Adipose tissue (tissue), 3 donors: ENCODE measurements around the gene SARDH. TPM values are rescaled to one million over a fixed set of nuclear protein-coding genes. Genes with fewer than 3 reads are reported as not detected.

ENCODE experiments used
- H3K27ac ChIP-seq: one replicate; pipeline ENCODE4 v1.5.1; 2013; ENCODE audit warnings: low read depth, low read length
- WGBS, 3 donors: extraction: QIAGEN DNeasy Blood & Tissue Kit; methylation state at CpG; one replicate each; pipeline ENCODE4 v1.1.7; 2013; 5-methylcytosine and 5-hydroxymethylcytosine counted together
- polyA plus RNA-seq, 3 donors: library from polyadenylated mRNA; stranded (reverse); fragments of 200-250 nt; gene quantifications; one replicate each; pipeline ENCODE4 v1.2.3, GENCODE V29; 2013
- donor health status: healthy with polysubstance abuse.
- donor health status: Bipolar disorder and iron deficiency.
- donor health status: healthy.

The SARDH gene
- polyA plus RNA-seq, 3 donors, result 1.2 to 6.5 (median 1.7) TPM

DNA sequence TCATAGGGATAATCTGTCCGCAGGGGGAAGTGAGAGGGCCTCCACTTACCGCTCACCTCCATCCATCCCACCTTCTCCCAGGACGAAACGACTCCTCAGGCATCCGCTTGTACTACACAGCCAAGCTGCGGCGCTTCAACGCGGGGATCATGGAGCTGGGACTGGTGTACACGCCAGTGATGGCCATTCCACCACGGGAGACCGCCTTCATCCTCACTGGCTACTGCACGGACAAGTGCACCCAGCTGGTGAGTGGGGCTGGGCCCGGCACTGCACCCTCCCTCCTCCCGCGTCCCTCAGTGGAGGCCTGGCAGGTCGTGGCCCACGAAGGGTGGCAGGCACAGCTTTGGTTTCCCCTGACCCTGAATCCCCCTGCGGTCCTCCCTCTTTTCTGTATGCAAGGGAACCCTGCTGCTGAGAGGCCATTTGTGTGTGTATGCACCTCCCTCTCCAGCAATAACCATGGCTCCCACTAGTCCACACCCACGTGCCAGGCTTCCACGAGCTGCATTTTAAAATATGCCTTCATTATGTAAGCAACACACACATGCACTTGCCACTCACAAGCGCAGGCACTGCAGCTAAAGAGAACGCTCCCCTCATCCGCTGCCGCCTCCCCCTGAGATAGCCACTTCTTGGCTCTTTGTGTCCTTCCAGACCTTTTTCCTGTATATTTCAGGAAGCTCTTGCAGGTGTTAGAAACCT, 90.2 kb downstream of the SARDH start:
- 78 to 84% (median 83%) methylated on average over 25 of the region's 25 CpGs for WGBS, 3 donors
- H3K27ac ChIP-seq, result no peak overlapping the region

DNA sequence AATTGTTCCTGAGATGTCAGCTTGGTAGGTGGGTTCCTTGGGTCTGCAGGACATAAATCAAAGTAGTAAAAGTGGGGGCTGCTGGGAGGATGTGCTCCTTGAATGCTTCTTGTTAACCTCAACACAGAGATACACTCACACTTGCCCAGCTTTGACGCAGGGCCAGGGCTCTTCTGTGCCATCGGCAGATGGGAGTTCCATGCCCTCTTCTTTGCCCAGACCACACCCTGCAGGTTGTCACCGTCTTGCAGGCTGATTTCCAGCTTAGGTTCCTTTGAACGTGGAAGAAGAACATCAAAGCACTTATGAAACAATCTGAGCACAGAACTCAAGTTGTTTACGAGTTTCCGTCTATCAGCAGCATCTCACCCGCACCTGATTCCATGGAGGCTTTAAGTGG, 91.0 kb downstream of the SARDH start:
- no peak overlapping the region for H3K27ac ChIP-seq
- whole genome bisulfite sequencing, 3 donors, result 53 to 70% (median 65%) methylated on average over 7 of the region's 7 CpGs

DNA sequence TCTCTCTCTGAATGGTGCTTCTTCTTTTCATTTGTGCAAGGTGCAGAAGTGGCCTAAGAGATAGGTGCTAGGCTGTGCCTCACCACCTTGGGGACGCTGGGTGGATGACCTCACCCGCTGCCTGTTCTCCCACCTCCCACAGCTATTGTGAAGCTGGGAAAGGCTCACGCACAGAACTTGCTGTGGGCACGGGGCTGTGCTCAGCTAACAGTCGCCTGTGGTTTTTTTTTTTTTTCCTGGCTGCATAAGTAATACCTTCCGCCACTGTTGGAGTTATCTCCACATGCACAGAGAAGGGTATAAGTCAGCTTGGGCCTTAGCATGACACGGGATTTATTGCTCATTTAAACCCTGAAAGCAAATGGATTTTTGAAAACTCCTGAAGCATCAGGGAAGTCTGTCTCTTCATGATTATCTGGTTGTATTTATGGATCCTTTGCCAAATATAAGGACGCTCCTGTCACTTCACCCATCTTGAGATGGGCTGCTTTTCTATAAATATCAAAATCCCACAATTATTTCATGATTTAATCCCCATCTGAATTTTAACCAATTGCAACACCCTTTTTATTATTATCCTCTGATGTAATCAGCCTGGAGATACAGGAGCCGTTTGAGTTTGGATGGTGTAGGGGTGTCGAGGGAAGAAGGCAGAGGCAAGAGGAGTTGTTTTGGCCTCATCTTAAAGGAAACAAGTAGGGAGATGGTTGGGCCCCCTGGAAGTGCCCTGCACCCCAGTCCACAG, 93.0 kb downstream of the SARDH start:
- H3K27ac ChIP-seq, result no peak overlapping the region
- 40 to 55% (median 48%) methylated on average over 10 of the region's 10 CpGs for WGBS, 3 donors

DNA sequence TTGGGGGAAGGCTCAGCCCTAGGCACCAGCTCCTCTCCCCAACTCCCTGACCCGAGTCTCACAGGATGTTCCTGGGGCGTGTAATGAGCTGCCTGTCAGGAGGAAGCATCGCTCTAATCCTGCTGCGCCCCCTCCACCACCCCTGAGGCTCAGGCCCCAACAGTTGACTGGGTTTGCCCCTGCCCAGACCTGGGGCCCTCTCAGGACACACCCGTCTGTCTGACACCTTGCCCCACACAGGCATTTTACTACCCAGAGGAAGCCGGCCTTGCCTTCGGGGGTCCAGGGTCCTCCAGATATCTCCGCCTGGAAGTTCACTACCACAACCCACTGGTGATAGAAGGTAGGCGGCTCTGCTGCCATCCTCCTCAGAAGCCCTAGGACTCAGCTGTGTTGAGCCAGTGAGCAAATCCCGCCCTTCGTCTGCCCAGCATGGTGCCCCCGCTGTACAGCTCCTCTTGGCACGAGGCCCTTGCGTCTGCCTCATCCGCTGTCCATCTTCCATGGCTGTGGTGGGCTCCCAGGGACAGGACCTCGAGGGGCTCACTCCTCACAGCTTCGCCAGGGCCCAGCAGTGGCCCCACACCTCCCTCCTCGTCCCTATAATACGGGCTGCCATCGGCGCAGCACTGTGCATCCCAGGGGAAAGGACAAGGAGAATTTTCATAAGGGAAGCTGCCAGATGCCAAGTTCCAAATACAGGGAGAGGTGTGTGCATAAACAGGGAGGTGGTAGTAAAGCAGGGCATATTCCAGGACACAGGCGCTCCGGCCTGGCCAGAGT, 94.0 kb downstream of the SARDH start:
- 82 to 85% (median 84%) methylated on average over 23 of the region's 23 CpGs for WGBS, 3 donors
- no peak overlapping the region for H3K27ac ChIP-seq

DNA sequence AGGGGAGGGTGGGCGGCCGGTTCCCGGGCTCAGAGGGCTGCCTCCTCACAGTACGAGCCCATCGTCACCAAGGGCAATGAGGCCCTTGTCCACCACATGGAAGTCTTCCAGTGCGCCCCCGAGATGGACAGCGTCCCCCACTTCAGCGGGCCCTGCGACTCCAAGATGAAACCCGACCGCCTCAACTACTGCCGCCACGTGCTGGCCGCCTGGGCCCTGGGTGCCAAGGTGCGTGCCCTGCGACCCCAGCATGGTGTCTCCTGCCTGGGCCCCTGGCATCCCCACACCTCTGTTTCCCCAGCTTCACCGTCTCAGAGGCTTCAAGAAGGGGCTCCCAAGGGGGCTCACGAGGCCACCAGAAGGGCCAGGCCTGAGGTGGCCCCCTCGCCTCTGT, 94.8 kb downstream of the SARDH start:
- H3K27ac ChIP-seq, result no peak overlapping the region
- WGBS, 3 donors, result 80 to 93% (median 87%) methylated on average over 14 to 20 of the region's 20 CpGs

DNA sequence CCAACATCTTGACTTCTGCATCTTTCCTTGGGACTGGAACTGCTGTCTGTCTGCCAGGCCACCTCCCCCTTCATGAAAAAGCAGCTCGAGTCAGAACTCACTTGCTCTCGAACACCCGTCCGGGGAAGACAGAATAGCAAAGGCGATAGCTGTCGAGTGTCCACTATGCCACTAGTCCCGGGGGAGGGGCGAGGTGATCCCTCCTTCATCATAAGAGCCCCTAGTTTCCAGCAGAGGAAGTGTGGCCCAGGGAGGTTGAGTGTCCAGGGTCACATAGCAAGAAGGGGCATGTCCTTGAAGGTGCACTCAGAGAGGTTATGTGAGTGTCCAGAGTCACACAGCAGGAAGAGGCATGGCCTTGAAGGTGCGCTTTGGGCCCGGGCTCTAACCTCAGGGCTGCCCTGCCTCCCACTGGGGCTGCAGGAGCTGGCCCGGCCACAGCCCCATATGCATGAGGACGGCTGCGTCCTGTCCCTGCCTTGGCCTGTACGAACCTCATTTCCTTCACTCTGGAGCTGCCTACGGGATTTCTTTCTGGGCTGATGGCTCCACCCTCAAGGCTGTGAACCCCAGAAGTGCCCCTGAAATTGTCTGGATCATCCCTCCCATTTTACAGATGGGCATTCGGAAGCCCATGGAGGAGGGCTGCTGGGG, 95.3 kb downstream of the SARDH start:
- WGBS, 3 donors, result 54 to 72% (median 54%) methylated on average over 16 of the region's 16 CpGs
- H3K27ac ChIP-seq, result no peak overlapping the region

DNA sequence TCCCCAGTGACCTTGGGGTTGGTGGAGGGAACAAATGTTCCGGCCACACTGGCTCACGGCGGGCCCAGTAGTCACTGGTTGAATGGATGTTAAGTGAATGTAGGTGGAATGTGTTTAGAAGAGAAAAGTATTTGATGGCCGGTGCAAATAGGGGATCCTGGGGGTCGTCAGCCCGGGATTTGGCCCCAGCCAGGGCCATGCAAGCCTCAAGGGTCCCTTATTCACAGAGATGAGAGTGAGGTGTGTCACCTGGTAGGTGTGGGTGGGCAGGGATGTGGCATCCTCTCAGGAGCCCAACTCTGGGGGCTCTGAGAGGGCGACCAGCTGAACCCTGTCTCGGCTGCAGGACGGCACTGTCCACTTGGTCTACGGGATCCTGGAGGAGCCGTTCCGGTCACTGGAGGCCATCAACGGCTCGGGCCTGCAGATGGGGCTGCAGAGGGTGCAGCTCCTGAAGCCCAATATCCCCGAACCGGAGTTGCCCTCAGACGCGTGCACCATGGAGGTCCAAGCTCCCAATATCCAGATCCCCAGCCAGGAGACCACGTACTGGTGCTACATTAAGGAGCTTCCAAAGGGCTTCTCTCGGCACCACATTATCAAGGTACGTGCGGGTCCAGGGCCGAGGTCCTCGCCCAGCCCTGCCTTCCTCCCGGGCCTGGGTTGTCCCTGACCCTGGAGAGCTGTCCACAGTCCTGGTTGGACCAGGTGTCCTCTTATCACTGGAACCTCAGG, 96.1 kb downstream of the SARDH start:
- H3K27ac ChIP-seq, result no peak overlapping the region
- WGBS, 3 donors, result 82 to 94% (median 93%) methylated on average over 21 to 25 of the region's 25 CpGs

DNA sequence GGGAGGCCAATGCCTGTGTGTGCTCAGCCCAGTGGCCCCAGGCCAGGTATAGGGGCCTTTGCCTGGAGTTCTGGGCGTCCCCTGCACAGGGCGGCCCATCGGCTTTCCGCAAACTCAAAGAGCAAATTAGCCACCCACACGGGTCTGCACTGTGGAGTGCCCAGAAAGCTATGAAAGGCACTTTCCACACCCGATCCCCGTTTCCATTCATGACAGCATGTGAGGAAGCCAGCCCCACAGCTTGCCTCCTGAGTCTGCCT, 96.8 kb downstream of the SARDH start:
- WGBS, 3 donors, result 82 to 92% (median 86%) methylated on average over 7 of the region's 7 CpGs
- no peak overlapping the region for H3K27ac ChIP-seq

DNA sequence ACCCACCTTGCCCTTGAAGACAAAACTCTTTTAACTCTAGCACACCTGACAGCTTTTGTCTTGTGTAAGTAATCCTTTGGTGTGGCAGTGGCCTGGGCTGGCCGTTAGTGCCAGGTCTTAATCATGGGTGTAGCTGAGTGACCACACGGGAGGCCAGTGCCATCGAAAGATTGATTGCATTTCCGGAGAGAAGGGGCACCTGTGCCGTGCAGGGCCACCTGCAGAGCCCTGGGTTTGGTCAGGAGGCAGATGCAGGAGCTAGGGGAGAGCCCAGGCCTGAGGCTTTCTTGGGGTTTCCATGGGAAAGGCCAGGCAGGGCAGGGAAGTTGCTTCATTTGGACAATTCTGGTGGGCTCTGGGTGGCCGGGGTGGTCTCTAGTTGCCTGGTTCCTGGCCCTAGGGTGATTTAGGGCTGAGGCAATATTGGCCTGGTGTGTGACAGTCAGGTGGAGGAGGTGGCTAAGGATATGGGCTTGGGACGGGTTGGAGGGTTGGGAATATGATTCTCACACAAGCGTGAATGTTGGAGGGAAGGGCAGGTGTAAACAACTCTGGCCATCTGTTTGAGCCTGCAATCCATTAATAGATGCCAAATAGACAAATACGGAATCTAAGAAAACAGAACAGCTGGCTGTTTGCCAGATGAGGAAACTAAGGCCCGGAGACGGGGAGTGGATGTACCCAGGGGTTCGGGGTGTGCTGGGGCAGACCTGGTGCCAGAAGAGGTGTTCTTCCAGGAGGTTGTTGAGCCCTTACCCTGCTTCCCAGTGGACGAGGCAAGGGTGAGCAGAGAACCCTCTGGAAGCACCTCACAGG, 97.4 kb downstream of the SARDH start:
- 78 to 88% (median 86%) methylated on average over 13 of the region's 13 CpGs for WGBS, 3 donors
- no peak overlapping the region for H3K27ac ChIP-seq

DNA sequence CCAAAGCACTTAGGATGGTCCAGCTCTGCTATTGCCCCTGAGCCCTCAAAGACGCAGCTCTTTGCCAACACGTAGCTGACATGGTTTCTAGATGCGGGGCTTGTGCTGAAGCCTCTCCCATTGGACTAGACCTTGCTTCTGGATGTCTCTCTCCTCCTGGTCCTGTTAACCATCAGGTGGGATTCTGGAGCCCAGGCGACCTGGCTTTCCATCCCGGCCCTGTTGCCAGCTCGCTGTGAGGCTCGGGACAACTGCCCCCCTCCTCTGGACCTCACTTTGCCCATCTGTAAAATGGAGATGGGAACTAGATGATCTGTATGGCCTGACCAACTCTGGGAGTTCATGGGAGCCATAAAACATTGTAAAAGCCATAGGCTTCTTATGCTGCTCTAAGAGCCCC, 98.0 kb downstream of the SARDH start:
- H3K27ac ChIP-seq, result no peak overlapping the region
- 88 to 99% (median 92%) methylated on average over 7 of the region's 7 CpGs for WGBS, 3 donors

DNA sequence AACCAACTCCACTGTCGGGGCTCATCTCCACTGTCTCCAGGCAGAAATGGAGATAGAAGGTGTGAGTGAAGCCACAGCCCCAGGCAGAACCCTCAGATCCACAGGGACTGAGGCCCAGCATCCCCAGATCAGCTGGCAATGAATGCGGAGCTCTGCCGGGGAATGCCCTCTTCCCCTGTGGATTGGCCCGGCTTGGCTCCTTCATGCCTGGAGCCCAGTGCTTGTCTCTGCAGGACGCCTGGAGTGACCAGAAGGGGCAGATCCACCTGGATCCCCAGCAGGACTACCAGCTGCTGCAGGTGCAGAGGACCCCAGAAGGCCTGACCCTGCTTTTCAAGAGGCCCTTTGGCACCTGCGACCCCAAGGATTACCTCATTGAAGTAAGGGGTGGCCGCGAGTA, 98.5 kb downstream of the SARDH start:
- H3K27ac ChIP-seq, result no peak overlapping the region
- 86 to 91% (median 90%) methylated on average over 8 of the region's 8 CpGs for WGBS, 3 donors

DNA sequence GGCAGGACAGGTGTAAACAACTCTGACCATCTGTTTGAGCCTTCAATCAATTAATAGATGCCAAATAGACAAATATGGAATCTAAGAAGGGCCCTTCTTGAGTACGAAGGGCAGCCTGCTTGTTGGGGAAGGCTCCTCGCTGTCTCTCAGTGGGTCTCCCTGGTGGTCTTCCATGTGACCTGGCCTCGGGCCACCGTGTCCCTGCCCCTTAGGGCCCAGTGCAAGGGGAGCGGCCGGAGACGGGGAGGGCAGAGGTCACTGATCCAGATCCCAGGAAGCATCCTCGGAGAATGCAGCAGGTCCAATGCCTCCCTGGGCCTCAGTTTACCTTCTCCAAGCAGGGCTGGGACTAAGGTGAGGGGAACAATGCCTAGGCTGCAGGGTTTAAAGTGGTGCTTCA, 99.4 kb downstream of the SARDH start:
- 60 to 72% (median 72%) methylated on average over 8 of the region's 8 CpGs for WGBS, 3 donors
- H3K27ac ChIP-seq, result no peak overlapping the region

DNA sequence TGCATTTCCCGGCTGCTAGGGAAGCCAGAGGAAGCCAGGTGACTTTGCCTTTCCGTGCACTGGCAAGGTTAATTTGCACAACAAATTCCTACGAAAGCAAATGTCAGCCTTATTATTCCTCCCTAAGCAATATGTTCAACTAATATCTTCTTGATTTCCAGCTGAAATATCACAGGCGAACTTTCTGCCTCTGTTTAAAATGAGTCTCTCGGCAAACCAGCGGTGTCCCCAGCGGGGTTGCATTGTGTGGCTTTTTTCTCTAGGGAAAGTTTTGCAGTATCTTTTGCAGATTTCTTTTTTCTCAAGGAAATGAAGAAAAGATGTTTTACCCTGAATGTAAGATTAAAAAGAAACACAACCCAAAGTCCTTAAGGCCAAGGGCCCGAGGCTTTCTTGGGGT, 100.1 kb downstream of the SARDH start:
- 46 to 73% (median 61%) methylated on average over 8 of the region's 8 CpGs for WGBS, 3 donors
- no peak overlapping the region for H3K27ac ChIP-seq

DNA sequence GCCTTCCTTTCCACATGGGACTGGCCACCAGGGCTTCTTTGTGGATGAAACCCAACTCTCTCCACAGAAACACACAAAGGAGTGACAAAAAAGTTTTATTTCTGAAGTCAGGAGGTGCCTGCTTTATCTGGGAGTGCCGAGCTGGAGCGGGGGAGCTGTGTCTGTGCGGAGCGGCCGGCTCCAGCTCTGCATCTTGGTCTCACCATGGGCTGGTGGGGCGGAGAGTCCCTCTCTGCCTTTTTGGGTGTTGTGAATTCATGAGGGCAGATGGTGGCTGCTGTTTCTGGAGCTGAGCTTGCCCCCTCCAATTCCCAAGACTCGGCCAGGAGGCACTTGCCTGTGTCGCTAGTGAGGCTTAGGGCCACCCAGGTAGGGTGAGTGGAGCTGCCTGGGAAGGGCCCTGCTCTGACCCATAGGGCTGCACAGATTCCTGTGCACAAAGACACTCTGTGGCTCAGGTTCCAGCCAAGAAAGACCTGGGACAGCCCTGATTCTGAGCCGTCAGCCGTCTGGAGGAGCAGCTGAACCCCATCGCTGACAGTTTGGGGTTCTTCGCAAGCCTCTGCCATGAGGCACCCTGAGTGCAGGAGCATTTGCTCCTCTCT, 100.6 kb downstream of the SARDH start:
- WGBS, 3 donors, result 66 to 70% (median 68%) methylated on average over 12 of the region's 12 CpGs

DNA sequence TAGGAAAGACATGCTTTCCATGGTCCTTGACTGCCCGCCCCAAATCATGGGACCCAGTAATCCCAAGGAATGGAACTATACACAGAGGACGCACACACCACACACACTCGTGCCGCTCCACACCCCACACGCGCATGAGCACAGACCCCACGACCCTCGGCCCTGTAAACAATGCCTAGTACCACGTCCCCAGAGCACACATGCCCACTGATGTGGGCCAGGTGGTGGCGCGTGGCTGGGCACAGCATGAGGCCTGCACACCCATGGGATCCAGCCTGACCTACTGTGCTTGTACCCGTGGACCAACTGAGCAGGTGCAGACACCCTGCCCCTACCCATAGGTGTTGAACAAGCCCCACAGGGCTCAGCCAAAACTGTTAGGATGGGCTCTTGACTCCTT, 101.2 kb downstream of the SARDH start:
- 83 to 88% (median 87%) methylated on average over 12 of the region's 12 CpGs for WGBS, 3 donors
- no peak overlapping the region for H3K27ac ChIP-seq

More for the DNA sequence above, 100.6 kb downstream of the SARDH start:
- no peak overlapping the region for H3K27ac ChIP-seq

DNA sequence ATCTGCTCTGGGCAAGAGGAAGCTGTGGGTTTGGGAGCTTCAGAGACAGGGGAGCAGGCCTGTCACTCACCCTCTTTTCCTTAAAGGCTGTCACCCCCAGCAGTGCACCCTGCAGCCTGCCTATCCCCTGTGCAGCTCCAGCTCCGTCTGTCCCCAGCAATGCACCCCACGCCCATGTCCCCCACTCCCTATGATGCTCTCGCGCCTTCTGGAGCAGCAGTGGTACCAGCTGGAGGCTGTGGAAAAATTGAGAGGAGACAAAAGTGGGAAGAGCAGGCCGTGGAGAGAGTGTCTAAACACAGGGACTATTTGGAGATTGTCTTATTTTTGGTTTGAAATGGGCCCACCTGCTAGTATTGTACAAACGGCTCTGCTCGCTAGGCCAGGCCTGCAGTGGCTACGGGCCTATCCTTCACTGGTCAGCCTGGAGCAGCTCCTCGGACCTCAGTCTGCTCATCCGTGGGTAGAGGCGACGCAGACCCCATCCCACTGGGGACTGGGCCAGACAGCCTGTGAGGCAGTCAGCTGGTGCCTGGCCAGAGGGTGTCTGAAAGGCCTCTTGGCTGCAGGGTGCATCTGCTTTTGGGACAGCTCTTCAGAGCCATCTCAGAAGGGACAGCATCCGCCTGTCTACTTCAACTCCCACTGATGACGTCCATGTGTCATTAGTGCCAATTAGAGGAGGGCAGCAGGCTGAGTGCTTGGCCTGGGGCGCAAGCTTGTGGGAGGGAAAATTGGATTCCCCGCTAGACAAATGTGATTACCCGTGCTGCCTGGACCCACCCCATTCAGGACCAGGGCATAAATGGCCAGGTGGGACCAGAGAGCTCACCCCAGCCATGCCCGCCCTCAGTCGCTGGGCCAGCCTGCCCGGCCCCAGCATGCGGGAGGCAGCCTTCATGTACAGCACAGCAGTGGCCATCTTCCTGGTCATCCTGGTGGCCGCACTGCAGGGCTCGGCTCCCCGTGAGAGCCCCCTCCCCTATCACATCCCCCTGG, 102.3 kb downstream of the SARDH start, which contains the start of gene DBH:
TSS of gene DBH (plus strand) at position 831 of the 999 bp plus-strand sequence. CDS start at position 840, 9 bp downstream.
- H3K27ac ChIP-seq, result no peak within 1 kb of the TSS
- 87 to 89% (median 89%) methylated on average over 24 of the region's 24 CpGs for WGBS, 3 donors
